HG03575 (cell line): ENCODE results near the gene DNAJB6.

Experiments
- ATAC-seq: cut with Tn5 transposase; IDR thresholded peaks from one replicate; pipeline ENCODE4 v1.9.1; 2021; ENCODE audit not compliant: unreplicated experiment, insufficient number of reproducible peaks, low FRiP score; ENCODE audit errors: extremely low read depth

The DNAJB6 gene

DNA sequence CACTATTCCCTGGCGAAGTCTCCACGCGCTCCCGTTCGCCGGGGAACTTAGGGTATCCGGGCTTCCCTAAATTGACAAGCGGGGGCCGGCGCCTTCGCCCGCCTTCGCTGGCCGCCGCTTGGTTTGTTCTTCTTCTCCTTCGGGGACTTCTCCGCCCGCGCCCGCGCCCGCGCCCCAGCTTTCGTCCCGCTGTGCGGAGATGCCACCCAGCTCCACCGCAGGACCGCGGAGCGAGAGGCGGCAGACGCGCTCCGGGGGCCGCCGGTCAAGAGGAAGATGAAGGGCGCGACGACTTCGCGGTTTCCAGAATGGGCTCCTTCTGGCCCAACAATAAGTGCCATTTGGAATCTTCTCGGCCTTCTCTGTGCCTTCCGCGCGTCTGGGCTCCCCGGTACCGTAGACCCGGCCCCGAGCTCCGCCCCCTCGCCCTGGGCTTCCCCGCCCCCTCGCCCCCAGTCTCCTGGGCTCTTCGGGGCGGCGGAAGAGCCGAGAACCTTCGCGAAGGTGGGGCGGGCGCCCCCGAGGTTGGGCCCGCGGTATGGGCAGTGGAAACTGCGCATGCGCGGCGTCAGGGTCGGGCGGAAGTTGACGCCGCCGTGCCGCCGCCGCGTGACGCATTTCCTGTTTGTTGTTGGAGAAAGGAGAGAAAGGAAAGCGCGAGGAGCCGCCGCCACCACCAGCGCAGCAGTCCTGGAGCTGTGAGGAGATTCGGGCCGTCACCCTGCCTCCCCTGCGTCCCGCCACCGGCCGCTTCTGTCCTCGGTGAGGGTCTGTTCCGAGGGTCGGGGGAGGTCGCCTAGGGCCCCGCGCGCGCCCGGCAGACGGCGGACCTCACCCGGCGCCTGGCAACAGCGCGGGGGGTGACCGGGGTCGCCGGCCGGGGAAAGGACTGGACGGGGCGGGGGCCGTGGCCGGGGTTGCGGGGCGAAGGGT, at the start of gene DNAJB6:
Gene DNAJB6, plus strand, starts transcription at position 622 of the 933 bp plus-strand sequence. CDS start 21,569 bp downstream, outside the sequence.
- ATAC-seq = peak; percentile 30

DNA sequence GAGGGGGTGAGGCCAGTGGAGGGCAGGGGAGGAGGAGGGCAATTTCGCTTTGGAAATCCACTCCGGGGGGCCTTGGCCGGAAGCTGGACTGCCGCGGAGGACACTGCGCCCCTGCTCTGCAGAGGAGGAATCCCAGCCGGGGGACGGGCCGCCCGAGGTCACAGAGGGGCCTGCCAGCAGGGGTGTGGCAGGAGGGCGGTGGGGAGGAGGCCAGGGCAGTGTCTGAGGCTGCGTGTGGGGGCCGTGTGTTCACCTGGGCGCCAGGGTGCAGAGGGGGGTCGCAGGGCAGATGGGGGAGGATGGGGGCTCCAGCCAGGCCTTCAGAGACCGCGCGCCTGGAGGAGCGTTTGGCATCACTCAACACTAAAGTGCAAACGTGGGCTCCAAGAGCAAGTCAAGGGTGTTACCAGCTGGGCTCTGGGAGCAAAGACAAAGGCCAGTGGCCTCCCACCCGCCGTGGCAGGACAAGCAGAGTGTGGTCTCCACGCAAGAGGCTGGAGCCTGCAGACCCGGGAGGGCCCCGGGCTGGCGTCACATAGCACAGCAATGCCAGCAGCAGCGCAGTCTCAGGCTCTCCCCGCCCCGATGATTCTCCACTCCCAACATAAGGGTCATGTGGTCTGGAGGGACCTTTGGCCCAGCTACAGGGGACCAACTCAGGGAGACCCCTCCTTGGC, 45.3 kb upstream of the DNAJB6 start:
- ATAC-seq = no peak

DNA sequence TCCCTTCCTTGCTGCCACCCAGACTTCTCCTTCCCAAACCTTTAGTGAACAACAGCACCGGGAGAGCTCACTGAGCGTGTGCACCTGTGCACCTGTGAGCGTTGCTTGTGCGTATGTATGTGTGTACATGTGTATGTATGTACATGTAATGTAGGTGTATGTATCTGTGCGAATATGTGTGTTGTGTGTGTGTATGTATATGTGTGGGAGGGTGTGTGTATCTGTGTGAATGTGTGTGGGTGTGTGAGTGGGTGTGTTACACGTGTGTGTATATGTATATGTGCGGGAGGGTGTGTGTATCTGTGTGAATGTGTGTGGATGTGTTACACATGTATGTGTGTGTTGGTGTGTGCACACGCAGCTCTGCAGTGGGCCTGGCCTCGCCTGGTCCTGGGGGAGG, 44.5 kb upstream of the DNAJB6 start:
- ATAC-seq = no peak

DNA sequence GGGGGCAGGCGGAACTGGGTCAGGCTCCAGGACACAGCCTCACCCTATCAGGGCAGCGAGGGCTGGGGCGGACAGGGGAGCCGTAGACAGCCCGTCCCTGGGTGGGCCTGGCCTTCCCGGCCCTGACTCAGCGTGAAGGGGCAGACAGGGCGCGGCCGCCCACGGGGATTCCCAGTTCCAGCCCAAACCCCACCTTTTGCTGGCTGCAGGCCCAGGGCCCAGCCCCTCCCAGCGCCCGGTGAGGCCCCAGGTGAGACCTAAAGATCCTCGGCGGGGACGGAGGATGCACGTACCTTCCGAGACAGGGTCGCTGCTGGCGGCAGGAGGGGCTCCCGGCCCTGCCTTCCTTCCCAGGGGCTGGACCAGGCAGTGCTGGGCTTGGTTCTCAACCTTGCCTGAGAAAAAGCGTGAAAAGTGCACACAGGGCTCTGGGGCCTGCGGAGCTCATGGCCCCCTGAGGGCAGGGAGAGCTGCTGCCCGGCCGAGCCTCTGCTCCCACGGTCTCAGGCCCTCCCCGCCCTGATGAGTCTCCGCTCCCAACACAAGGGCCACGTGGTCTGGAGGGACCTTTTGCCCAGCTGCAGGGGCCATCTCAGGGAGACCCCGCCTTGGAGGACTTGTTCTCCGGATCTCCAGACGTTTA, 43.9 kb upstream of the DNAJB6 start:
- no peak for ATAC-seq

DNA sequence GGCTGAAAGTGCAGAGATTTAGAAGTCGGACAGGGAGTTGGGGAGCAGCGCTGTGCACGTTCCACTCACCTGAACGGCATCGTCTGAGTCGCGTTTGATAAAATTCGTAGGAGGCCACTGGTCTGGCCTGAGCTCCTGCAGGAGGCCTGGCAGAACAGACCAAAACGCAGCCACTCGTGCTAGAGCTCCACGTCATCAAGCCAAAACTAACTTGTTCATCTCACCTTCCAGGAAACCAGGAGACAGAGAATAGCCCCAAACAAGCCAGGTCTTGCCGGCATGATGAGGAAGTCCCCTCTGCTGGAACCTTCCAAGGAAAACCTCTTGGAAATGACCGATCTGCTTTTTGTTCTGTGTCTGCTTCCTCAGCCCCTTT, 43.4 kb upstream of the DNAJB6 start:
- ATAC-seq = no peak

DNA sequence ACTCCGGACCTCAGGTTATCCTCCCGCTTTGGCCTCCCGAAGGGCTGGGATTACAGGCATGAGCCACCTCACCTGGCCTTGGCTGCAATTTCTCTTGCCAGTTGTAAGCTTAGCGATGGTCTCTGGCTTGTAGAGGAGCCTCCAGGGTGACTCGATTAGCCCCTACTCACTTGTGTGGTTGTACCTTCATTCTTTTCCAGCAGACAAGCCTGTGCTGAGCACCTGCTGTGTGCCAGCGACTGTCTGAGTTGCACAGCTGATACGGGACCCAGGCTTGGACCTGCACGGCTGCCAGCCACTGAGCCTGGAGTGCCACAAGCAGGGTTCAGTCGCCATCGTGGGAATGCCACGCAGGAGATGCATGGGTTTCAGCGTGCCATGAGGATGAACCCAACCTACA, 42.0 kb upstream of the DNAJB6 start:
- no peak for ATAC-seq

DNA sequence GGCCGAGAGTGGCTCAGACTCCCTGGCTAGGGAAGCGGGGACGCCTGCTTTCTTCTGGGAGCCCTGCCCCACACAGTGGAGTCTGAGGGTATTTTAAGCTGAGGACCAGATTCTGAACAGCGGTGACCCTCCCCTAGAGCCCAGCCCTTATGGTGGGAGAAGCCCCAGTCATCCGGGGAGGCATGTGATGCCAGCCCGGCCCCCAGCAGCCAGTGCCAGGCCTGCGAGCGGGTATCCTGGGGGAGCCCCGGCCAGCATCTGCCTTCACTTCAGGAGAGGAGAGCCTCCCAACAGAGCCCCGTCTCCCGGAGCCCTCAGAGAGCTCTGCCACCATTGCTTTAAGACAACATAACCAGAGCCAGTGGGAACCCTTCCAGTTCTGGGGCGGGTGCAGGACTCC, 41.5 kb upstream of the DNAJB6 start:
- no peak for ATAC-seq

DNA sequence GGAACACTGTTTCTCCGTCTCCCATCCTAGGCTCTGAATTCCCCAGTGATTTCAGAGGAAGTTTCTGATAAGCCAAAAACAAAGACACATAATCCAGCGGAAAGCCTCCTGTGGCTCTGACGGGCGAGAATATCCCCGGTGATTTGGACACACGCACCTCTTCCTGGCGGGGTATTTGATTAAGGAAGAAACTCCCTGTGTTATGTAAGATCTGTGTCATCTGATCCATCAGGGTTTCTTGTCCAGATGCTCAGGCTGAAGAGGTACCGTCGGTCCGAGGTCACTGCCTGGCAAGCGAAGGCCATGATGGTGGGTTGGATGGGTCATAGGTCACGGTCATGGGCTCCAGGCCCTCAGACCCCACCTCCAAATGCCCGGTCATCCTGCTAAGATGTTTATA, 39.6 kb upstream of the DNAJB6 start:
- no peak for ATAC-seq

DNA sequence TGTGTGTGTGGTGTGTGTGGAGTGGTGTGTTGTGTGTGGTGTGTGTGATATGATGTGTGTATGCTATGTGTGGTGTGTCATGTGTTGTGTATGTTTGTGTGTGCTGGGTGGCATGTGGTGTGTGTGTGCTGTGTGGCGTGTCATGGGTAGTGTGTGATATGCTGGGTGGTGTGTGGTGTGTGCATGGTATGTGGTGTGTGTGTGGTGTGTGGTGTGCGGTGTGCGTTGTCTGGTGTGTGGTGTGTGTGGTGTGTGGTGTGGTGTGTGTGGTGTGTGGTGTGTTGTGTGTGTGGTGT, 37.5 kb upstream of the DNAJB6 start:
- ATAC-seq = no peak

DNA sequence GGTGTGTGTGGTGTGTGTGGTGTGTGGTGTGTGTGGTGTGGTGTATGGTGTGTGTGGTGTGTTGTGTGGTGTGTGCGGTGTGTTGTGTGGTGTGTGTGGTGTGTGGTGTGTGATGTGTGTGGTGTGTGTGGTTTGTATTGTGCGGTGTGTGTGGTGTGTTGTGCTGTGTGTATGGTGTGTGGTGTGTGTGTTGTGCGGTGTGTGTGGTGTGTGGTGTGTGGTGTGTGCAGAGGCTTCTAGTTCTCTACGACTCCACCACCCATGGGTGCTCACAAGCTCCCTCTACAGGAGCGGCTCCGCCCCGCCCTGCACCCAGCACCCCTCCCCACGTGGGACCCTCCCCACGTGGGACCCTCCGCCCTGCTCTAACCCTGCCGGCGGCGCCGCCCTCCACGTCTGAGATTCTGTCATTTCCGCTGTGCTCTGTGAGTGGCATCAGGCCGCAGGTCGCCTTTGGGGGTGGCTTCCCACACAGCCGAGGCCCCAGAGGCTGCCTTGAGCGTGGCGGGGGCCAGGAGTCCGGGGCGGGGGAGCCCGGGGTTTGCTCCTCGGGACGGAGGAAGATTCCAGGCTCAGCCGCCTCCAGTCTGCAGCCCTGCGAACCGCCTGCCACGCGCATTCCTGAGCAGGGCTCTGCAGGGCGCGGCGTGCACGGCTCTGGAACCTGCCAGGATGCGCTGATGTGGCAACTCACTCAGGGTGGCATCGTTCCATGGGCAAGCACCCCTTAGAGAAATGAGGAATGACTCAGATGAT, 37.0 kb upstream of the DNAJB6 start:
- no peak for ATAC-seq

DNA sequence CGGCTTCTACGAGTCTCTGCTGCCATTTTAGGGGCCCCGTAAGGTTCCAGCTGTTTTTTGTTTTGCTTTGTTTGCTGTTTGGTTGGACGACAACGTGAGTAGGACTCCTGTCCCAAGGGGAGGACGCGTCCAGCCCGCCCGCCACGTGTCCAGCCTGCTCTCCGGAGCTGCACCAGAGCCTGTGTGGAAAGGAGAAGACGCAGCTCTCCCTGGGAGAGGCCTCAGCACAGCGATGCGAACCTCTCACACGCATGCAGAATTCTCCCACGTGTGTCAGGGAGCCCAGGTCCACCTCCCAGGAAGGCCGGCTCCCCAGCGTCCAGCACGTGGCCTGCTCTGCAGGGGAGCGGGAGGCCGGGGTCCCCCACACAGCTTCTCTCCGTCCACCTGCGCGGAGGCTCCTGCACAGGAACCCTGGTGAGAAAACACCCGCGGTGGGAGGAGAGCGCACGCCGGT, 36.4 kb upstream of the DNAJB6 start:
- no peak for ATAC-seq

DNA sequence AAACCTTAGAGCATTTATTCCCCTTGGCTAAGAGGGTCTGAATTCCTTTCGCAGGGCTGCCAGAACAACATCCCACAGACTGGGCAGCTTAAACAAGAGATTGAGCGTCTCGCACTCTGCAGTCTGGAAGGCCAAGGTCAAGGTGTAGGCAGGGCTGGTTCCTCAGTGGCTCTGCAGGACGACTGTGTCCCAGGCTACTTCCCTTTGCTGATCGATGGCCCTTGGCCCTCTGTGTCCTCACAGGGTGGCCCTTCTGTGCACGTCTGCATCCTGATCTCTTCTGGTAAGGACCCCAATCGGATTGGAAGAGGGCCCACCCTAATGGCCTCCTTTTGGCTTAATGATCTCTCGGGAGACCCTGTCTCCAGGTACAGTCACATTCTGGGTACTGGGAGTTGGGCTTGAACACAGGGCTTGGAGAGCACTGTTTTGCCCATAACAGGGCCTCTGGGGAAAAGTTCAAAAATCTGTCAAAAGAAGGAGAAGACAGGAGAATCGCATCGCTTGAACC, 35.1 kb upstream of the DNAJB6 start:
- ATAC-seq = no peak

DNA sequence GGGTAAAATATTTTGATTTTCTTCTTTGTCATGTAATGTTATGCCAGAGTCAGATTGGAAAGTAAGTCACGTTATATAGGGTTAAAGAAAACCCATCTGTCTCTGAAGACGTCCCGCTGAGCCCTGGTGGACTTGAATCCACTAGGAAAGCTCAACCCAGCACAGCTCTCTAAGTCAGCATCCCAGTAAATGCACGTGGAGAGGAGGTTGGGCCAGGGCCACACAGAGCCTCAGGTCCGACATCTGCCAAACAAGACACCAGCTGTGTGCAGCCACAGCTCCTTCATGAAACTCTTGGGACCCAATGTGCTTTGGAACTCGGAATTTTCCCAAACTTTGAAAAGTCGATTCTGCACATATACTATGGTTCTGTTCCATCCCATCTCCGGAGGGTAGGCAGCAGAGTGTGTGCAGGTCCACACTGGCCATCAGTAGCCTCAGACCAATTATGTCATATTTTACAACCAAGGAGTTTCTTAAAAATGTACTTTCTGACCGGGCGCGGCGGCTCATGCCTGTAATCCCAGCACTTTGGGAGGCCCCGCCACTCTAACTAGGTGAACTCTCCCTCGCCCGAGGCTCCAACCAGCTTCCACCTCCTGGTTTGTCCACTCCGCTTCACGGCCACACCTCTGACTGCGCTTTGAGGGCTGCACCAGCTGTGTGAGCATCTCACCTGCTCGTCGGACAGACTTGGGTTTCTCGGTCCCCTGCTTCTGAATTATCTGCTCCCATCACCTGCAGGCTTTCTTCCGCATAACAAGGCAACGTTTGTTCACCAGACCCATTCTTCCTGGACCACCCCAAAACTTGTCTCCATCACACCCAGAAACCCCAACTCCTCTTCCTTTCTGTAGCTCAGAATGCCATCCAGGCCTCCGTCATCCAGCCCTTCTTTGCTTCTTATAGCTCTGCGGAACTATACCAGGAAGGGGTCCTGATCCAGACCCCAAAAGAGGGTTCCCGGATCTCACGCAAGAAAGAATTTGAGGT, 29.7 kb upstream of the DNAJB6 start:
- ATAC-seq = no peak

DNA sequence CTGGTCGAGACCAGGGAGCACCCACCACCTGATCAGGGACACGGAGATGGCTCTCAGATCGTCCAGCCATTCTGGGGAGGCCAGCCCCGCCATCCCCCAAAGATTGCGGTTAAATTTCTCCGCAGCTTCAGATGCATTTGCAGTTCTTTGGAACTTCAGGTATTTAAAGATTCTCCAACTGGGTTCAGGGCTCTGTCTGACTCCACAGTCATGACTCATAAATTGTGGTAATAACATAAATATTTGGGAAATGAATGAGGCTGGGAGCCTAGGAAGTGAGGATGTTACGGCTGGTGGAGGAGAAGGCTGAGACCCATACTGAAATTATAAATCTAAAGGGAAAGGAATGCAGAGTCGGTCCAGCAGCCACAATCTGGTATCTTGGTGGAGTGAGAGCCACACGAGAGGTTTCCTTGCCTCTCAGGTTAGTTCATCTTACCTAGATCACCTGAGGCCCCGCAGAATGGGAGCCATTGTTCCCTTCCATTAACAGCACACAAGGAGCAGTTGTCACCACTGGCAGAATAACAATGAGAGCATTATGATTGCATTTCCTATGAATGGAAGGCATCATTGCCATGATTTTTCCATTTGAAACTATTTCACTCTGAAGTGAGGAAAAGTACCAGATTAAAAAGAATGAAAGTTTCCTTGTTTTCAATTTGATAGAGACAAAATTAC, 26.7 kb upstream of the DNAJB6 start:
- ATAC-seq = no peak

DNA sequence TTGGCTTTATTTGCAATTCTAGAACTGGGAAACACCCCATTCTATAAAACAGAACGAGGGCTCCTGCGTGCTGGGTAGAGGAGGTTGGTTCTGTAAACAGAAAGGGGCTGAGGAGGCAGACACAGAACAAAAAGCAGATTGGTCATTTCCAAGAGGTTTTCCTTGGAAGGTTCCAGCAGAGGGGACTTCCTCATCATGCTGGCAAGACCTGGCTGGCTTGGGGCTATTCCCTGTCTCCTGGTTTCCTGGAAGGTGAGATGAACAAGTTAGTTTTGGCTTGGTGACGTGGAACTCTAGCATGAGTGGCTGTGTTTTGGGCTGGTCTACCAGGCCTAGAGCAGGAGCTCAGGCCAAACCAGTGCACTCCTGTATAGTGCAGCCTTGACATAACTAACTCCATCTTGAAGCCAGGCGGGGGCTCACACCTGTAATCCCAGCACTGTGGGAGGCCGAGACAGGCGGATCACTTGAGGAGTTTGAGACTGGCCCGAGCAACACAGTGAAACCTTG, 26.1 kb upstream of the DNAJB6 start:
- ATAC-seq = no peak

DNA sequence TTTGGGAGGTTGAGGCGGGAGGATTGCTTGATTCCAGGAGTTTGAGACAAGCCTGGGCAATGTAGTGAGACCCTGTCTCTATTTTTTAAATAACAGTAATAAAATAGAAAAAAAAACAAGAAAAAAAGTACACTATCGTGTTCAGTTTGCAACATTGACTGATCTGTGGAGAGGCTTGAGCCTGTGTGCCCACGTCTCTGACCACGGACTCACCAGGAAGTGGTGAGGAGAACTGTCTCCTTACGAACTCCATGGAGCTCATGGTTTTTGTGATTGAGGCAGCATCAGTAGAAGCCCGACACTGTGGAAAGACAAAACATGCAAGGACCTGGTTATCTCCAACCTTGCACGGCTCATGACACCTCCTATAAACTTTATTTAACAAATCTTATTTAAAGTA, 23.9 kb upstream of the DNAJB6 start:
- ATAC-seq = no peak

DNA sequence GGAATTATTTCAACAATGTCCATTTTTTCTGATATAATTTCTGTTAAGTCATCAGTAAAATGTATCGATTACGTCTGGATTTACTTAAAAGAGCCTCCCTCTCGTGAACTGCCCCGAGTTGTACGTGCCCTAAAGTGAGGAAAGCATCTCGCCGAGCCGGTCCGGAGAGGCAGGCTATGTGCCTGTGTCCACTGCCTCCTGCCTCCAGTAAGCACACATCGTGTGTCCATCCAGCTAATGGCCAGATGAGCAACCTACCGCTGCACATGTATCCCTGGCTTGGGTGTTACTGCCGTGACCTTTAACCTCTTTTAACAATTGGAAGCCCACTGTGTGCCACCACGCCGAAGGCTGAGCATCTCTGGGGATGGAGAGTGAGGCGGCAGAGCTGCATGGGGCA, 23.2 kb upstream of the DNAJB6 start:
- ATAC-seq = no peak
